NK-92 (cell line): ENCODE data around the gene UGDH.
"Not testable (repeated sequence)": the region's sequence is repeated elsewhere in the genome, so short reads cannot be mapped to it uniquely, and the experiment has no call there.

Experiments used
- DNase-seq: peaks from one replicate; lab custom pipeline; 2025; ENCODE audit not compliant: unreplicated experiment; lab: John Stamatoyannopoulos, UW

The UGDH gene

DNA sequence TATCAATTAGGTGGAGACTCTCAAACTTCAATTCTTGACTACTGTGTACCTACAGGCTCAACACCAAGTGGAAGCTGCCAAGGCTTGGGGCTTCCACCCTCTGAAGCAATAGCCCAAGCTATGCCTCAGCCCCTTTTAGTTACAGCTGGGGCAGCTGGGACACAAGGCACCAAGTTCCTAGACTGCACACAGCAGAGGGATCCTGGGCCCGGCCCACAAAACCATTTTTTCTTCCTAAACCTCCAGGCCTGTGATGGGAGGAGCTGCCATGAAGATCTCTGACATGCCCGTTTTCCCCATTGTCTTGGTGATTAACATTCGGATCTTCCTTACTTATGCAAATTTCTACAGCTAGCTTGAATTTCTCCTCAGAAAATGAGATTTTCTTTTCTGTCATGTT is 3.4 kb upstream of the UGDH start:
- no peak for DNase-seq

DNA sequence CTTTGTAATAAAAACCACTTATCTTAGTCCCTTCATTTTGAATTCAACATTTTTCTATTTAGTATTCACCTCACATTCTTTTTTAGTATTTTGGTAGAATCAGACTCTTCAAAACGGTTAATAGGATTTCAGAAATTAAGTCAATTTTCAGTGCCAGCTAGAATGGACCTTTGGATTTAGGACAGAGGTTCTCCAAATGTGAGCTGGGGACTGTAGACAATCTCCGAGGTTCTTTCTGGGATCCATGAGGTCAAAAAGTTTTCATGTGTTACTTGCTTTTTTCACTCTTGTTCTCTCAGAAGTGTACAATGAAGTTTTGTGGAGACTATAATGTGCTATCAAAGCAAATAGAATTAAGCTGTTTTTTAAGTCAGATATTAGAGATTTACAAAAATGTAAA is 2.3 kb upstream of the UGDH start:
- DNase-seq = no peak

DNA sequence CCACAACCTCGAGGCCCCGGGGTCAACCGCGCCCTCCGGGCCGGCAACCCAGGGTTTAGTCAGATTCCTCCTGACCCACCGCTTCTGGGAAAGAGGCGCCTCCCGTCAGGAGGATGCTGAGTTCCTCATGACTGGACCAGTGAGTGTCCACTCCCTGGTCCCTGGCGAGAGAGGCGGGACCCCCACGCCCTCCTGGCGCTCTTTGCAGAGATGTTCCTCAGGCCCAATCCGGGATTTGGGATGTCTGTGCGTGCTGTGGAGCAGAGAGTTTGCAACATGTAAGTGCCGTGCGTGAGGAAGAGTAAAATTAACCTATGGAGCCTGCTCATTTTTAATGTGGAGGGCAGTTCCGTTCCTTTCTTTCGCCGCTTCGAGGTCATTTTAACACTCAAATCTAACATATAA is 824 bp upstream of the UGDH start:
- DNase-seq = no peak

DNA sequence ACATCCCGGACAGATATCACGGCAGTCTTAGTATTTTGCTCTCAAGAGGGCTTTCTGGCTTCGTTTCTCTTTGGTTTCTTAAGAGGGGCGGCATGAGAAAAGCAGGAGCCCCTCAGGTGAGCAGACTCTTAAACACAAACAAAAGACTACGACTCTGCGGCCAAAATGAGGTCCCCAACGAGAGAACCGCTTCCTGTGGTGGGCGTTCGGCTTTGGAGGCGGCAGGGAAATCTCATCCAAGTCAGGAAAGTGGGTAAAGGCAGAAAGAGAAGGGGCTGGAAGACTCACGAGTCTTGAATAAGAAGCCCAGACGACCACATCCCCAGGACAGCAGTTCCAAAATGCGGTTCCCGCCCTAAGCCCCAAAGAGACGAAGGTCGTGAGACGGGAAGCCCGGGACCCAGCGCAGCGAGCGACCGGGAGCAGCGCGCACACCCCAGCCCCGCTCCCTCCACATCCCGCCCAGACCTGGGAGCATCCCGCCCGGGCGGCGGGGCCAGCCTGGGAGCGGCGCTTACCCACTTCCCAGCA is 409 bp downstream of the UGDH start:
- no peak for DNase-seq

DNA sequence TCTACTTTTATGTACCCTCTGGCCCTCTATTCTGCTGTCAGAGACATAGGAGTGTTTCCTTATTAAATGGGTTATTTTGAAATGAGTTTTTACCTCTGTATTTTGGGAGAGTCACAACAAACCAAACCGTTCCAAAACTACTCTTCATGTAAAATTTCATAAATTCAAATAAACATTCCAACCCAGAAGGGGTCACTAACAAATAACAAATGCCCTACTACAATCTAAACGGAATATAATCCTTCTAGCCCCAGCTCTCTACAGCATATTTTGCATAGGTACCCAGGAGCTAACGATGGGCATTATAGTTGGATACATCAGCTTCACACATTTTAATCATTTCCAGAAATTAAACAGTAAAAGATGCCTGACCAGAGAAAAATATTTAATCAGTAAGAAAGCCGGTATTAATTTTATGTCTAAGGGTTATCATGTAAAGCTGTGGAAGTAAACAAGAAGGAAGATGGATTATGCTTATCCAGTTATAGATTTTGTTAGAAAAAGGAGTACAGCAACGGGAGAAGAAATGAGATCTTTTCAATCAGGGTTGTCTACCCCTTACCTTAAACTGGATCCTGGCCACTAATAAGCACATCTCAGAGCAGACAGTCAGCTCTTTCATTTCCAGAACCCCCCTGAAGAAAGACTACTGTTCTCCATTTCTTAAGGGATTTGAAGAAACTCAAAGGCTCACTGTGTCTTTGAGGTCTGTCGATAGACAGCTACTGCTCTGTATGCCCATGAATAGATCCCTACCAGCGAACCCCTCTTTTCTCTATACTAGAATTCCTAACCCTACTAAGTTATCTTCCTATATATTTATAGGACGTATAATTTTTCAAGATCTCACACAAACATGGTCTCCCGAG is 1.2 kb downstream of the UGDH start:
- no peak for DNase-seq

DNA sequence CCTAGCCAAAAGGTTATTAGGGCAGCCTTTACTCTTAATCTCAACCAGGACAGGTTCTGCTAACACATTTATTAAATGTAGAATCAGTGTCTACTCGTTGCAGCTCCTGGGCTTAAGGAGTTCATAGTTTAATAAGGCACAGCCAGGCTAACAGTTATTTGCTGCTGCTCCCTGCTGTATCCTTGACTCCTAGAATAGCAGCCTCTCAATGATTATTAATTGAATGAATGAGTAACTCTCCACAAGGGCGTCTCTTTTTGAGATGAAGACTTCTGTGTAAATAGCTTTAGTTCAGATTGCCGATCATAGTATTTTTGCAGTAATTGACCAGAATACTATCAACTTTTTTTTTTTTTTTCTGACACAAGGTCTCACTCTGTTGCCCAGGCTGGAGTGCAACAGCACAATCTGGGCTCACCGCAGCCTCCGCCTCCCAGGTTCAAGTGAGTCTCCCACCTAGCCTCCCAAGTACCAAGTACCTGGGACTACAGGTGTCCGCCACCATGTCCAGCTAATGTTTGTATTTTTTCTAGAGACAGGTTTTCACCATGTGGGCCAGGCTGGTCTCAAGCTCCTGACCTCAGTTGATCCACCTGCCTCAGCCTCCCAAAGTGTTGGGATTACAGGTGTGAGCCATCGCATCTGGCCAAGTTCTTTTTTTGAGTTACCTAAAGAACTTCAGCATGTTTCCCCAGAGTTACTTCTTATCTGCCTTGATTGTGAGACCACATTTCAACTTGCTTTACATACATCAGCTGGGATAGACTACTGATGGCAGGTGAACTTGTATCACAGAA is 2.9 kb downstream of the UGDH start:
- no peak for DNase-seq

DNA sequence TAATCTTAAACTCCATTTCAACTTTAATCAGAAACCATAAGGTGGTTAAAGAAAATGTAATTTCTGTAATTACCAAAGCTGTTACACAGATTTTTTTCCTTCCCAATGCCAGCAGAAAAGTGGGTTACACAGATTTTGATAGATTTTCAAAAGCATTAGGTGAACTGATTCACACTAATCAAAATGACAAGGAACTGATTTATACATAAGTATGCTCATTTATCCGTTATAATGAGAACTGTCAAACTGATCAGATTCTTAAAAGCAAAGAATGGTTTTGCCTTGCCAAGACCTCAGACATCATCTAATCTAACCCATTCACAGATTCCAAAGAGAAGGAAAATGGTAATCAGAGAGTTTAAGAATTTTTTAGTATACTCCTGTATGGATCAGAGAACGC is 5.2 kb downstream of the UGDH start:
- no peak for DNase-seq

DNA sequence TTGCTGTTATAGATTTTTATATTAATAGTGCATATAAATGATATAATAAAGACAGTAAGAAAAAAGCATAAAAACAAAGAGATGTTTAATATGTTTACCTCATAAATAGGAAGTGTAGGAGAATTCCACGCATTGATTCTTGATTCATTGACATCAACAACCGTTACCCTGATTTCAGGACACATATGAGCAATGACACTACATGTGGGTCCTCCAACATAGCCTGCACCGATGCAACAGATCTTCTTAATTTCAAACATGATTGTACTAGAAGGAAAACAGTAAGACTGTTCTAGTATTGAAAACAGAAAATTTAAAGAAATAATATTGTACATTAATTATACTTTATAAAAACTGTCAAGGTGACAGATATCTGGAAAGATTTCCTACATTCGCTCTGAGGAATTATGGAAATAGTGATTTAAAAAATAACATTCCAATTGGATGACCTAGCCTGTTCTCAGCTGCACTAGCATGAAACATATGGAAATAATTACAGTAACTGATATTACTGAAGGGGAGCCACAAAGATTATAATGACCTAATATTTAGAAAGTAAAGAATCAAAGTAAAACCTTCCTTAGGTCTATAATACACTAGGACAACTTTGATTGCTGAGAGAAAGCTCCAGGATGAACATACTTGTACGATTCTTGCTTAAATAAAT is 5.9 kb downstream of the UGDH start:
- DNase-seq = no peak

DNA sequence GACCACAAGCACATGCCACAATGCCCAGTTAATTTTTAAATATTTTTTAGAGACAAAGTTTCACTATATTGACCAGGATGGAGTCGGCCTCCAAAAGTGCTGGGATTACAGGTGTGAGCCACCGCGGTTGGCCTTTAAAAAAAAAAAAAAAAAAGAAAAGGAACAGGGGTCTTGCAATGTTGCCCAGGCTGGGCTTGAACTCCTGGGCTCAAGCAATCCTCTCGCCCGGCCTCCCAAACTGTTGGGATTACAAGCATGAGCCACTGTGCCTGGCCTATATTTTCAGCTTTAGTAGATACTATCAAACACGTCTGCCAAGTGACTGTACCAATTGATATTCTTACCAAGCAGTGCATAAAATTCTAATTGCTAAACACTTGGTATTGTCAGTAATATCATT is 8.8 kb downstream of the UGDH start:
- DNase-seq = no peak

DNA sequence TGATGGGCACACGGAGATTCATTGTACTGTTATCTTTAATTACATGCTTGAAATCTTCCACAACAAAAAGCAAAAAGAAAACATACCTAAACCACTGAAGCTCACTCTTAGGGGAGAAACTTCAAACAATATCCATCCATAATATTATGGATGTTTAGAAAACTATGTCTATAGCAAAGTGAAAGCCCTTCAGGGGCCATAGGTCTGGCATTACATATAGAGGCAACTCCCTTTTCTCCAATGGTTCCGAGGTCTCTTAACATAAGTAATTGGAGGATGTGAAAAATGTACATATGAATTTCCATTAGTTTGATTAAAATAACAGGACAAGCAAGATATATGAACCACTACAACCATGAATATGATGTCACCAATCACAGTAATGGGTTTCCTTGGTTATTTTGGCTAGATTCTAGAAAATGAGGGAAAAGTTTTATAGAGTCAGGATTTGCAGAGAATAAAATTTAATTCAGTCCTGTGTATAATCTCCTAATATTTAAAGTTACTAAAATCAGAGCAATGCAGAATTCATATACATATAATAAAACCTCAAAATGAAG is 10.8 kb downstream of the UGDH start:
- DNase-seq = no peak

DNA sequence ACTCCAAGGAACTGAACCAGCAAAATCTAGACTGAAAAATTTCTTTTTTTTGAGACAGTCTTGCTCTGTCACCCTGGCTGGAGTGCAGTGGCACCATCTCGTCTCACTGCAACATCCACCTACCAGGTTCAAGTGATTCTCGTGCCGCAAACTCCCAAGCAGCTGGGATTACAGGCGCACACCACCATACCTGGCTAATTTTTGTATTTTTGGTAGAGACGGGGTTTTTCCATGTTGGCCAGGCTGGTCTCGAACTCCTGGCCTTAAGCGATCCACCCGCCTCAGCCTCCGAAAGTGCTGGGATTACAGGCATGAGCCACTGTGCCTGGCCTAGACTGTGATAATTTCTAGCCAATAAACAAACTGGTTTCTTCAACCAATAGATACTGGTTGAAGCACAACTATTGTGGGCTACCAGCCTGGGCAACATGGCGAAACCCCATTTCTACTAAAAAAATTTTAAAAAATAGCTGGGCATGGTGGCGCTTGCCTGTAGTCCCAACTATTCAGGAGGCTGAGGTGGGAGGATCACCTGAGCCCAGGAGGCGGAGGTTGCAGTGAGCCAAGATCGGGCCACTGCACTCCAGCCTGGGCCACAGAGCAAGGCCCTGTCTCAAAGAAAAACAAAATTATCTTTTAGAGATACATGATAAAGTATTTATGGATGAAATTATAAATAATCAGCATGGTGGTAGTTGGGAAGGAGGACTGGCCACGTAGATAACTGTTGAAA is 11.4 kb downstream of the UGDH start:
- DNase-seq = not testable (repeated sequence)

DNA sequence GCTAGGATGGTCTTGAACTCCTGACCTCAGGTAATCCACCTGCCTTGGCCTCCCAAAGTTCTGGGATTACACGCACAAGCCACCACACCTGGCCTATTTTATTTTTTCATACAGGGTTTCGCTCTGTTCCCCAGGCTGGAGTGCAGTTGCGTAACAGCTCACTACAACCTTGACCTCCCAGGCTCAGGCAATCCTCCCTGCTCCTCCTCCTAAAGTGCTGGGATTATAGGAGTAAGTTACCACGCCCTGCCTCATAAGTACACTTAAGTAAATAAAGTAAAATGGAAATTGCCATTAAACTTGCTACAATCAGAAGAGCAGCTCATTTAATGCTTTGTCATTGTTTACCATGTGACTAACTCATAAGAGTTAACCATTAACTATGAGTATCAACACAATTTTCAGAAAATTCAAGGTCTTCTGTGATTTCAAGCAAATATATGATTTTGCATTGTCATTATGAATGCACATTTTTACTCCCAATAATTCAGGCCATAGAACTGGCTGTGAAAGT is 12.3 kb downstream of the UGDH start:
- no peak for DNase-seq

DNA sequence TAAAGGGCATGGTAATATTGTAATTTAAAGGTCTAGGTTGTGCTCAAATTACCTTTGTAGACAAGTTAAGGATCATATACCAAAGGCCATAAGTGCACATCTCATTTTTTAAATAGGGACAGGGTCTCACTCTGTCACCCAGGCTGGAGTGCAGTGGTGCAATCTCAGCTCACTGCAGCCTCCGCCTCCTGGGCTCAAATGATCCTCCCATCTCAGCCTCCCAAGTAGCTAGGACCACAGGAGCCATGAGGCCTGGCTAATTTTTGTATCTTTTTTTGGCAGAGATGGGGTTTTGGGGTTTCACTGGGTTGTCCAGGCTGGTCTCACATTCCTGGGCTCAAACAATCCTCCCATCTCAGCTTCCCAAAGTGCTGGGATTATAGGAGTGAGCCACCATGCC is 13.0 kb downstream of the UGDH start:
- DNase-seq = not testable (repeated sequence)

DNA sequence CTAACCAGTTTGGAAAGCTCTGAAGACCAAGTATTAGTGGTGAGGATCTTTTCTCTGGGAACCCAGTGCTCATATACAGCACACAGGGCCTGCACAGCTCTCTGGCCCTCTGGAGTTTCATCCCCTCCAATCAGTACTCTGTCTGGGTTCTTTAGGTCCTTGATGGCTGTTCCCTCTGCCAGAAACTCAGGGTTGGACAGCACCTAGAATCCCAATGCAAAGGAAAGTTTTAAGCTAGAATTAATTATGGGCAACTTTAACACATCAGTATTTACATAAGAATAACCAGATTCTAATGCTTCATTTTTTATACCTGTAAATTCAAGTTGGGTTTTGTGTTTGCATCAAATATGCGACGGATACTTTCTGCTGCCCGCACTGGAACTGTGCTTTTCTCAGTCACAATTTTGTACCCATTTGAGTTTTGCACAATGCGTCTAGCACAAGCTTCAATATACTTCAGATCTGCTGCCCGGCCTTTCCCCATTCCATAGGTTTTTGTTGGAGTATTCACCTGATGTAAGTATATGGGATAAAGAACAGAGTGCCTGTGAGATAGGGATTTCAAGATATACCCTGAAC is 16.8 kb downstream of the UGDH start:
- no peak for DNase-seq

DNA sequence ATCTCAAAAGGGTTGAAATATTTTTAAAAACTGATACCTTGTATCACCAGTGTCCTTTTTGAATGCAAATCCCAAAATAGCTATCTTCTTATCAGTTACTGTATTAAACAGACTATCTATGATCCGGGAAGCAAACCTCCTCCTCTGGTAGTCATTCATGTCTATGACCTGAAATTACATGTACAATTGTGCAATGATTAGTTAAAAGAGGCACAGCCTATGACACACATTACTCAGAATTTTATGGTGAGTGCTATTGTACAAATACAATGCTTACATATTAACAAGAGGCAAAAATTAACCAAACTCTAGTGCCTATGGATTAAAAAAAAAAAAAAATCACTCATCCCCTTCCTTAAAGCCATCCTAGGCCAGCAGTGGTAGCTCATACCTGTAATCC is 21.7 kb downstream of the UGDH start:
- no peak for DNase-seq

DNA sequence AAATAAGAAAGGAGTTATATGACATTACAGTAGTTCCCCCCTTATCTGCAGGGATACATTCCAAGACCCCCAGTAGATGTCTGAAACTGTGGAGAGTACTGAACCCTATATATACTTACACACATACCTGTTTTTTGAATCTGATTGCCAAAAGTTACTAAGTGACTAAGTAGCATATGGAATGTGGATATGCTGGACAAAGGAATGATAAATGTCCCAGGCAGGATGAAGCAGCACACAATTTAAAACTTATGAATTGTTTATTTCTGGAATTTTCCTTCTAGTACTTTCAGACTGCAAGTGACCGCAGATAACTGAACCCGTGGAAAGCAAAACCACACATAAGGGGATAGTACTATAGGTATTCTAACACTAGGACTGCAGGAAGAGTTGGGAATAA is 22.7 kb downstream of the UGDH start:
- no peak for DNase-seq

DNA sequence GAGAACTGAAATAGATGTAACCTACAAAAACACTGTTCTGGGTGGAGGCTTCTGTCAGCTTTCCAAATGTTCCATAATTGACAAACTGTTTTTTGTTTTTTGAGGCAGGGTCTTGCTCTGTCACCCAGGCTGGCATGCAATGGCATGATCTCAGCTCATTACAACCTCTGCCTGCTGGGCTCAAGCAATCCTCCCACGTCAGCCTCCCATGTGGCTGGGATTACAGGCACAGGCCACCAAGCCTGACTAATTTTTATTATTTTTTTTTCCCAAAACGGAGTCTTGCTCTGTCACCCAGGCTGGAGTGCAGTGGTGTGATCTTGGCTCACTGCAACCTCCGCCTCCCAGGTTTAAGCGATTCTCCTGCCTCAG is 24.6 kb downstream of the UGDH start:
- not testable (repeated sequence) for DNase-seq

DNA sequence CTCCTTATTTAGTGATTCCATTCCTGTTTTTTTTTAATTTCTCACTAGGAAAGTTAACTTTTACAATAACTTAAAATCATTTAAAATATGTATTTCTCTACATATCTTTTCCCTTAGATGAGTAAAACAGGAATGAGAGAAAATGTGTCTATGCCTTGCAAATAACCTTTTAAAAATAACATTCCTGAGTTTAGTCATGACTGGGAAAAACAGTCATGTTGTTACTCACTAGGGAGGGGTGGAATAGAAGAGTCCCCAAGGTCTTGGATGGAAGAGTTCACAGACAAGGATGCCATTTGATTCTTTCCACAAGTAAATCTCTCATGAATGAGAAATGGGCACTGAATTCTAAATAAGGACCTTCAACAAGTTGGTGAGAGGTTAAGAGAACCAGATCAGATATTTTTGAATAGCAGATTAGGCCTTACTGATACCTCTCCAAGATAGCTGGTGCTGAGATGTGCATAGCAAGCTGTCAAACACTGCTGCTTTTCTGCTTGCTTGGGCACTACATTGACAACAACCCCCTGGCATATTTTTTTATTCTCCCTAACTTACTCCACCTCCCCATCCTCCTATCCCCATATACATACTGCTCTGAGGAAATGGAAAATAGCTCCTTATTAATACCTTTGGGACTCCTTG is 25.1 kb downstream of the UGDH start:
- DNase-seq = no peak

DNA sequence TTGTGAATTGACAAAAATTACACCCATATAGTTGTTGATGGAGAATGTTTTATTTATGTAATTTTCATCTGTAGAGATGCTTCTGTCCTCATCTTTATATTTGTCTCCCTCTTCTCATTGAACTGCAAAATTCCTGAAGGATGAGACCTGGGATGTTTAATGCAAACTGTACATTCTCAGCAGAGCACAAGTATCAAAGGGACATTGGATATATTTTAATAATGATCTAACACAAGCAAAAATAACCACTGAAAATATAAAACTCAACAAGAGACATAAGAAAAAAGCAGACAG is 28.6 kb downstream of the UGDH start:
- DNase-seq = no peak
